GM19239 (cell line): ENCODE data around the gene RUSF1.
A peak's percentile ranks its signal among the peaks of the same experiment; 100 is the strongest.
"Not testable (repeated sequence)": the region's sequence is repeated elsewhere in the genome, so short reads cannot be mapped to it uniquely, and the experiment has no call there.

ENCODE experiments used
- DNase-seq: peaks from one replicate; pipeline ENCODE4 v3.0.0; 2011; ENCODE audit warnings: low spot score; ENCODE audit not compliant: insufficient read length
- FAIRE-seq: peaks from 2 replicates; lab custom pipeline; 2011; peaks lifted over from hg19 to GRCh38; lab: Jason Lieb, UNC

The RUSF1 gene

GRCh38 chr16:31507929-31508705 lies at the start of gene RUSF1:
RUSF1 (minus strand) TSS chr16:31508391; CDS start chr16:31508373, 18 bp downstream.
- peak; percentile 83 for DNase-seq
- peak; percentile 47 for FAIRE-seq

- FAIRE-seq (no peak), DNase-seq (no peak)
Measured at GRCh38 chr16:31542763-31543162, 34.6 kb upstream of the RUSF1 start.

GRCh38 chr16:31539762-31540161 lies 31.6 kb upstream of the RUSF1 start:
- not testable (repeated sequence) for DNase-seq, FAIRE-seq

DNA sequence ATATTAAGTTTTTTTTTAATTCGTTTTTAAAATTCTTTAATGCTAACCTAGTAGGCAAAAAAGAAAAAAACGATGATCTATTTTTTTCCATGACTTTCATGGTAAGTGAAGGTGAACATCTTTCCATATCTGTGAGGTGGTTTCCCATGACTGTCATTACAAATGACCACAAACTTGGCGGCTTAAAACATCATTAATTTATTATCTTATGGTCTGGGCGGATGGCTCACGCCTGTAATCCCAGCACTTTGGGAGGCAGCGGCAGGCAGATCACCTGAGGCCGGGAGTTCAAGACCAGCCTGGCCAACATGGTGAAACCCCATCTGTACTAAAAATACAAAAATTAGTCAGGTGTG lies 30.0 kb upstream of the RUSF1 start:
- DNase-seq, FAIRE-seq: not testable (repeated sequence)

DNA sequence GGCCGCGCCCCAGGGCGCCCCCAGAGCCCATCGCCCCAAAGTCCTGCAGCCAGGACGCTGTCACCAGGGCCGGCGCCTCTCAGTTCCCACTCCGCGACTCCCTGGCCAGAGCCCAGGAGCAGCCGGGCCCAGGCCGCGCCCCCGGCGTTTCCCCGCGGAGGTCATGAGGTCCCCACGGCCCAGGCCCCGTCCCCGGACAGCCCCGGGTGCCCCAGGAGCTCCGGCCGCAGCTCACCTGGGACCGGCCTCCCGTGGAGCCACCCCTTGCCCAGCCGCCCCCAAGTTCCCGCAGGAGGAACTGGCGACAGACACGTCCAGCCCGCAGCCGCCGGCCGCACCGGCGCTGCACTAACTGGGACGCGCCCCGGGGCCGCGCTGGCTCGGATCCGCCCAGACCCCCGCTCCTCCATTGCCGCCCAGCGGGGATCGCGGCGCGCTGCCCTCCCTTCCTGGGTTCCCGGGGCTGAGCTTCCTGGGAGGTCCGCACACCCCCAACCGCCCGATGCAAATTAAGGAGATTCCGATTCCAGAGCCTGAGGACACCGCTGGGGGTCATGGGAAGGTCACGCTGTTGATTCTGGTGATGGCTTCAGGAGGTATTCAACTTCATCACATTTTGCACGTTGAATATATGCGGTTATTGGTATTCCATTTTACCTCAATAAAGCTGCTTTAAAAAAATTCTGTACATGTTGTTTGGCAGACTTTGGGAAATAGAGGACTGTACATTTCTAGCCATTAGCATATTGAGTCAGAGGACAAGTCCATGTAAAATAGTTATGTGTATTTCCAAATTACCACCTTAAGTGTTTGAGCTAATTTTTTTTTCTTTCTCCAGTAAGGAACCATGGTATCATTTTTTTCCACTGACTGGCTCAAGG lies 29.4 kb upstream of the RUSF1 start:
- DNase-seq: no peak

DNA sequence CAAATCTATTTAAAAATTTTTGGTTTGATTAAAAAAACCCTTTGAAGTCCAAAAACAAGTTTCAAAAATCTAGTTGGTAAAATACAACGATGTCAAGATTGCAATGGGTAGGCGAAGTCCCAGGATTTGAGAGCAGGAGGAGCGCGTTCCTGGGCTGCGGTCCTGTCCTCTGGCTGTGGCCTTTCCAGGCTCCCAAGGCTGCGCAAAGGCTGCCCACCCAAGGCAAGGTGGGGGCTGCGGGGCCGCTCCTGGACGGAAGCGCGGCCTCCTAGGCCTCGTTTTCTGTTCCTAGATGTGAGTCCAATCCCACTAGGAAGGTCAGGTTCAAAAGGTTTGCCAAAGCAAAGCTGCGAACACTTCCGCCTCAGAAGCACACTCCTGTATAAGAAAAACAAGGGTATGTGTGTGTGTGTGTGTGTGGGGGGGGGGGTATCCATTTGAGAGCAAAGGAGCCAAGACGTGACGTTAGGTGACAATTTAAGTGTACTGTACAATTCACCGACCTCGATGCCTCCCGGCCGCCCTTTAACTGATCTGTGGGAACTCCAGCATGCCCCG lies 28.7 kb upstream of the RUSF1 start:
- DNase-seq: no peak
- FAIRE-seq: no peak

More for the DNA sequence above, 29.4 kb upstream of the RUSF1 start:
- FAIRE-seq: no peak

DNA sequence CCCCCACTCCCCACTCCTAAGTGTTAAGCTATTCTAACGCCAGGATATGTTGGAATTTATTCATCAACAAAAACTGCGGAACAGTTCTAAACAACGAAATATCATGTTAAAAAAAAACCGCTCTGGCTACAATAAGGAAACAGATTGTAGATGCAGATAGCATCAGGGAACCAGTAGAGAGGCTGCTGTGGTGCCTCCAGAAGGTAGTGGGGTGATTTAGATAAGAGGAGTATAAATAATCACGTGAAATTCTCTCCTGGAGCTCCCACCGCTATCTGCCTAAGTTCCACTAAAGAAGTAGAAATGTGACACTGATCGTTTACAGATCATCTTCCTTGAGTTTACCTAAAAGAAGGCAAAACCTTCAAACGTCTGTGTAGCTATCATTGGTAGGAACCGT lies 27.5 kb upstream of the RUSF1 start:
- no peak for FAIRE-seq

GRCh38 chr16:31532896-31533295 lies 24.7 kb upstream of the RUSF1 start:
- DNase-seq (no peak), FAIRE-seq (no peak)

More for the DNA sequence above, 27.5 kb upstream of the RUSF1 start:
- no peak for DNase-seq

GRCh38 chr16:31532120-31532519 lies 23.9 kb upstream of the RUSF1 start:
- no peak for FAIRE-seq
- no peak for DNase-seq

GRCh38 chr16:31531096-31531495 lies 22.9 kb upstream of the RUSF1 start:
- FAIRE-seq (no peak), DNase-seq (no peak)

- DNase-seq (no peak), FAIRE-seq (no peak)
Measured at GRCh38 chr16:31530405-31530804, 22.2 kb upstream of the RUSF1 start.

GRCh38 chr16:31529937-31530312 lies 21.7 kb upstream of the RUSF1 start:
- no peak for FAIRE-seq
- no peak for DNase-seq

- FAIRE-seq (no peak), DNase-seq (no peak)
Measured at GRCh38 chr16:31529108-31529936, 21.1 kb upstream of the RUSF1 start.

- DNase-seq: no peak
- FAIRE-seq: no peak
Measured at GRCh38 chr16:31528523-31529107, 20.4 kb upstream of the RUSF1 start.

DNA sequence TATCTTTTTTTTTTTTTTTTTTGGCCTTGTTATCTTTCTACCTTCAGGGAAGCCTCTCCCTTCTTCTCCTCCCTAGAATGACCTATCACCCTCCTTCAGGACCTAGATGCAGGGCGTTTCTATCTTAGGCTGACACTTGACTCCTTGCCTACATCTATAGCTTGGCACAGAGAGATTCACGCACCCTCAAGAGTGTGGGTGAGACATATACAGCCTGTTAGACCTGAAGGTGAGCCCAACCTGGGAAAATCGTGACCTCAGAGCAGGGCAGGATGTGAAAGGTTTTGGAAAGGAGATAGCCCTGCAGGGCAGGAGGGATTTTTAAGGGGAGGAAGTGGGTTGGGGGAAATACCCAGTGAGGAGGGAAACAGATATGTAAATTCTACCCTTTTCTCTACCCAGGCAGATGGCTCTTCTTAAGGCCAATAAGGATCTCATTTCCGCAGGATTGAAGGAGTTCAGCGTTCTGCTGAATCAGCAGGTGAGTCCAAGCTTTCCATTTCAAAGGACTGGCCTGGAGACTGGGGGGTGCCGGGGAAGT lies 19.6 kb upstream of the RUSF1 start, which contains the start of gene AHSP:
AHSP (plus strand) TSS at position 167 of the 541 bp plus-strand sequence; CDS start at position 407, 240 bp downstream.
- DNase-seq (no peak), FAIRE-seq (no peak)

GRCh38 chr16:31525113-31525512 lies 16.9 kb upstream of the RUSF1 start:
- DNase-seq (no peak), FAIRE-seq (no peak)

DNA sequence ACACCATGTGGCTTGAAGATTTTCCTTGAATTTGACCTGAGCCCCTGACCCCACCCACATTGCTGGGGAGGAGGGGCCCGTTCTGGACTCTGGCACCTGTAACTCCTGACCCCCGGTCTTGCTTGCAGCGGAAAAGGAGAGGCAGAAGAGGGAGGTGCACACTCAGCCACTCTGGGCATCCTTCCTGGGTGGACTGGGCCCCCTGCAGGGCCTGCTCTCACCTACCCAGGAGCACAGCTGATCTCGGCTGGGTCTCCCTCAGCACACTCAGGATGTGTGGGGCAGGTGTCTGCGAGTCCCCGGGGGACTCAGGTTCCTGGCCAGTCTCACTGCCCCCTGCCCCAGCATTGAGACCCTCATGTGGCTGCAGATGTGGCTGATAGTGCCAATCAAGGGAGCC lies 15.6 kb upstream of the RUSF1 start:
- not testable (repeated sequence) for FAIRE-seq, DNase-seq

GRCh38 chr16:31522071-31522470 lies 13.9 kb upstream of the RUSF1 start:
- FAIRE-seq: no peak
- DNase-seq: no peak

- FAIRE-seq (no peak), DNase-seq (no peak)
Measured at GRCh38 chr16:31521368-31521767, 13.2 kb upstream of the RUSF1 start.
